ENCODE measurements around the gene PIGBOS1. TPM values are rescaled to one million over a fixed set of nuclear protein-coding genes. Genes with fewer than 3 reads are reported as not detected.

PIGBOS1 gene
- polyA plus RNA-seq, 1 of the 3 experiments (the other 2 are of a cell fraction), result 18.2 TPM

DNA sequence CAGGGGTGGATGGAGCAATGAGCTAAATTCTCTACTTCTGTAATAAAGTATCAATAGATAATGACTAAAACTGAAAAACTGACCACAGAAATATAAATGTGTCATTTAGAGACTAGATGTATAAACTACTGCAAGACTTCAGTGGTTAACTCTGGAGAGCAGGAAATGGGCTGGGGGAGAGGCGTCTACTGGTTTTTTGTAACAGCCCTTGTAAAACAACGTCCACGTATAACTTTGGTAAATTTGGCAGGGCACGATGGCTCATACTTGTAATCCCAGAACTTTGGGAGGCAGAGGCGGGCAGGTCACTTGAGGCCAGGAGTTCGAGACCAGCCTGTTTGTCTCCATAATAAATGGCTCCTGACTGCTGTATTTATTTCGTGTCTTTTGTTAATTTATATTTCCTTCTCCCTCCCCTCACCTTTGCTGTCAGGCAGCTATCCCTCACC lies 41.8 kb downstream of the PIGBOS1 start:
- Histone ChIP-seq H3K9ac (no peak overlapping the region), H3K79me2 (ENCODE audit: insufficient read depth) (no peaks in the 10 kb centered on the region), H3F3A (replicated peaks; ENCODE audit: insufficient read depth) (peaks cover 5% of the 10 kb centered on the region), H2AFZ (ENCODE audit: low read depth) (no peak overlapping the region), H3K27me3 (ENCODE audit: insufficient read depth) (no peaks in the 10 kb centered on the region), H3K27ac (ENCODE audit: low read depth in 2 of 2, low read length in 1 of 2) (no peak overlapping the region), H3K4me2 (no peak overlapping the region), H3K9me3 (no peaks in the 10 kb centered on the region), H3K9me2 (no peaks in the 10 kb centered on the region), H4K20me1 (ENCODE audit: insufficient read depth) (no peaks in the 10 kb centered on the region), H3K4me3 (ENCODE audit: low read depth in 2 of 2, low read length in 1 of 2) (no peak overlapping the region), H3K36me3 (replicated peaks in 1 of 2; ENCODE audit: control insufficient read depth in 1 of 2, insufficient read depth in 2 of 2, low read length in 1 of 2) (peaks cover 0 to 3% of the 10 kb centered on the region in 2 experiments), H3K4me1 (ENCODE audit: control insufficient read depth in 1 of 2, insufficient read depth in 2 of 2, low read depth in 1 of 2, low read length in 1 of 2) (peaks cover 0 to 10% of the 10 kb centered on the region in 2 experiments; a peak in 2 of 4 replicates)
- POLR2A ChIA-PET, result no interaction called here
- DNase-seq, result no peak
- 83% methylated on average over 7 of the region's 7 CpGs for WGBS (ENCODE audit: low lambda C conversion rate)
- TF ChIP-seq RXRA (IDR thresholded peaks at IDR 0.05; ENCODE audit: borderline replicate concordance, low read depth) (no peak), EP300 (IDR thresholded peaks at IDR 0.05; ENCODE audit: borderline replicate concordance in 1 of 2, low read depth in 1 of 2, low read length in 1 of 2) (no peak), FOSL2 (IDR thresholded peaks at IDR 0.05; ENCODE audit: borderline replicate concordance, low read depth) (no peak), POLR2AphosphoS5 (IDR thresholded peaks at IDR 0.05; ENCODE audit: low read depth, low read length) (no peak), TAF1 (IDR thresholded peaks at IDR 0.05; ENCODE audit: borderline replicate concordance, low read depth, low read length) (no peak), NFIC (IDR thresholded peaks at IDR 0.05; ENCODE audit: borderline replicate concordance) (no peak), TCF12 (IDR thresholded peaks at IDR 0.05) (no peak), EZH2phosphoT487 (IDR thresholded peaks at IDR 0.05; ENCODE audit: borderline replicate concordance, low read depth) (no peak), MXI1 (IDR thresholded peaks at IDR 0.05; ENCODE audit: low read depth, low read length) (no peak), JUND (IDR thresholded peaks at IDR 0.05) (no peak), RCOR1 (IDR thresholded peaks at IDR 0.05; ENCODE audit: low read length) (no peak), SIN3A (IDR thresholded peaks at IDR 0.05; ENCODE audit: borderline replicate concordance, low read depth, low read length) (no peak), YY1 (IDR thresholded peaks at IDR 0.05; ENCODE audit: low read depth) (no peak)
- TF ChIP-seq, protein P1, sequence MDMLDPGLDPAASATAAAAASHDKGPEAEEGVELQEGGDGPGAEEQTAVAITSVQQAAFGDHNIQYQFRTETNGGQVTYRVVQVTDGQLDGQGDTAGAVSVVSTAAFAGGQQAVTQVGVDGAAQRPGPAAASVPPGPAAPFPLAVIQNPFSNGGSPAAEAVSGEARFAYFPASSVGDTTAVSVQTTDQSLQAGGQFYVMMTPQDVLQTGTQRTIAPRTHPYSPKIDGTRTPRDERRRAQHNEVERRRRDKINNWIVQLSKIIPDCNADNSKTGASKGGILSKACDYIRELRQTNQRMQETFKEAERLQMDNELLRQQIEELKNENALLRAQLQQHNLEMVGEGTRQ (IDR thresholded peaks at IDR 0.05; ENCODE audit: borderline replicate concordance, low read depth, low read length), result no peak
- TF ChIP-seq, protein P2, sequence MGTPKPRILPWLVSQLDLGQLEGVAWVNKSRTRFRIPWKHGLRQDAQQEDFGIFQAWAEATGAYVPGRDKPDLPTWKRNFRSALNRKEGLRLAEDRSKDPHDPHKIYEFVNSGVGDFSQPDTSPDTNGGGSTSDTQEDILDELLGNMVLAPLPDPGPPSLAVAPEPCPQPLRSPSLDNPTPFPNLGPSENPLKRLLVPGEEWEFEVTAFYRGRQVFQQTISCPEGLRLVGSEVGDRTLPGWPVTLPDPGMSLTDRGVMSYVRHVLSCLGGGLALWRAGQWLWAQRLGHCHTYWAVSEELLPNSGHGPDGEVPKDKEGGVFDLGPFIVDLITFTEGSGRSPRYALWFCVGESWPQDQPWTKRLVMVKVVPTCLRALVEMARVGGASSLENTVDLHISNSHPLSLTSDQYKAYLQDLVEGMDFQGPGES (IDR thresholded peaks at IDR 0.05; ENCODE audit: low read depth, low read length), result no peak
- TF ChIP-seq, protein P3, sequence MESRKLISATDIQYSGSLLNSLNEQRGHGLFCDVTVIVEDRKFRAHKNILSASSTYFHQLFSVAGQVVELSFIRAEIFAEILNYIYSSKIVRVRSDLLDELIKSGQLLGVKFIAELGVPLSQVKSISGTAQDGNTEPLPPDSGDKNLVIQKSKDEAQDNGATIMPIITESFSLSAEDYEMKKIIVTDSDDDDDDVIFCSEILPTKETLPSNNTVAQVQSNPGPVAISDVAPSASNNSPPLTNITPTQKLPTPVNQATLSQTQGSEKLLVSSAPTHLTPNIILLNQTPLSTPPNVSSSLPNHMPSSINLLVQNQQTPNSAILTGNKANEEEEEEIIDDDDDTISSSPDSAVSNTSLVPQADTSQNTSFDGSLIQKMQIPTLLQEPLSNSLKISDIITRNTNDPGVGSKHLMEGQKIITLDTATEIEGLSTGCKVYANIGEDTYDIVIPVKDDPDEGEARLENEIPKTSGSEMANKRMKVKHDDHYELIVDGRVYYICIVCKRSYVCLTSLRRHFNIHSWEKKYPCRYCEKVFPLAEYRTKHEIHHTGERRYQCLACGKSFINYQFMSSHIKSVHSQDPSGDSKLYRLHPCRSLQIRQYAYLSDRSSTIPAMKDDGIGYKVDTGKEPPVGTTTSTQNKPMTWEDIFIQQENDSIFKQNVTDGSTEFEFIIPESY (IDR thresholded peaks at IDR 0.05; ENCODE audit: borderline replicate concordance, low read depth), result no peak
- CTCF ChIA-PET, result interaction anchor here (1.3 kb wide), 1 partner anchor 39 kb away, joined by 4 read pairs; no protein-coding TSS in a partner anchor
